RPMI8226 (cell line): ENCODE data around the gene MYL1.

Experiments used
- DNase-seq: peaks from one replicate; pipeline ENCODE4 v3.0.0-alpha.2; 2015

MYL1 gene

DNA sequence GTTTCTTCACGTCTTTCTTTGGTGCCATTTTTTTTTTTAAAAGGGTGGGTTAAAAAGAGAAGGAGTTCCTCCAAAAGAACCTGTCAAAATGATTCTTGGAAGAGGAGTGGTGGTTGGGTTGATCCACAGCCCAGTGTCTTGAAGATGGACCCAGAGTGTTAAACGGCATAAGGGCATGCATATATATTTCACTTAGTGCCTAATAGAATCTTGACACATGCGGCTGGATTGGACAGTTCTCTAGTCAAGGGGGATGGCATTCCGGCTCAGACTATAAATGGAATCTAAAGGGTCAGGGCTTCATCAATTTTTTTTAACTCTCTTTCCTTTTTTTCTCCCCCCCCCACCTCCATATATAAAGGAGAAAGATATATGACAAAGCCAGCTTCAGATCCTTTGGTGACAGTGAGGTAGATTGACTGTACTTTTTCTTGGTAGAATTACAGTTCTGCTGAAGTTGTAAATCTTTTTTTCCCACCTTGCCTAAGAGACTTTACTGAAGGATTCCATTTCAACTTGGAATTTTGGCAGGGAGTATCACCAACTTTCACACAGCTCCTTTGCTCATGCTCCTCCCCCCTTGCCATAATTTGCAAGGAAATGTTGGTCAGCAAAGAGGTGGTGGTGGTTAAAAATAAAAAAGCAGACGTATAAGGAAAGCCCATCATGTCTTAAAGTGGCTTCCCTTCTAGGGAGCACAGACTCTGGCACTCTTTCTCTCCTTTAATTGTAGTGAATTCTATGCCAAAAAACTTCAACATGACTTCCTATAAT, at the start of gene MYL1:
Gene MYL1 (minus strand): TSS at position 160 of the 774 bp plus-strand sequence. CDS start 132 bp downstream, at position 28.
- peak; percentile 15 for DNase-seq

DNA sequence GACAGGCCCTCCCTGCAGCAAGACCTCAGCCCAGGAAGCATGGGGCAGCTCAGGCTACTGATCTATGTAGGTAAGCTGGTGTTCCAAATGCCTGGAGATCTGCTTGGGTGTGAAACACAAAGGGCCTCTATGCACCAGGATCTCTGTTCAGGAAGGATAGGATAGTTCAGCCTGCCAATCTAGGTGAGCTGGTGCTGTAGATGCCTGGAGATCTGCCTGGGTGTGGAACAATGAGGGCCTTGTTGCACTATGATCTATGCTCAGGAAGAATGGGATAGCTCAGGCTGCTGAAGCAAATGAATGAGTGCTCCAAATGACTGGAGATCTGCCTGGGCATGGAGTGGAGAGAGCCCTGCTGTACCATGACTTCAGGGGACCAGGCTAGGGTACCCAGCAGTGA, 48.9 kb upstream of the MYL1 start:
- DNase-seq: no peak

DNA sequence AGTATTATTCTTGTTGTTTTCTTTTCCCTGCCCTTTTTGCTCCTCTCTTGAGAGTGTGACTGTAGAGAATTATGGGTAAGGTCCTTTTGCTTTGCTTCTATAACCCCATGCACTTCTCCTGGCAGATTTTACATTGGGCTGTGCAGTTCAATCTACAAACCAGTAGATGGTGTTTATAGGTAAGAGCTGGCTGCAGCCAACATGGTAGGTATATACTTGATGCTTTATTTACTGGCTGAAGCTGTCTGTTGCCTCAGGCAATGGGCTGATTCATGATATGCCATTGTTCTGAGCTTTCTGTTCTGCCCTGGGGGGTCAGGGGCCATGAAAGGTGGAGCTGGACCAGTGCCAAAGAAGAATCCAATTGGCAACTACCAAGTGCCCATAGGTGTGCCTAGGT, 48.3 kb upstream of the MYL1 start:
- DNase-seq: peak; percentile 17

DNA sequence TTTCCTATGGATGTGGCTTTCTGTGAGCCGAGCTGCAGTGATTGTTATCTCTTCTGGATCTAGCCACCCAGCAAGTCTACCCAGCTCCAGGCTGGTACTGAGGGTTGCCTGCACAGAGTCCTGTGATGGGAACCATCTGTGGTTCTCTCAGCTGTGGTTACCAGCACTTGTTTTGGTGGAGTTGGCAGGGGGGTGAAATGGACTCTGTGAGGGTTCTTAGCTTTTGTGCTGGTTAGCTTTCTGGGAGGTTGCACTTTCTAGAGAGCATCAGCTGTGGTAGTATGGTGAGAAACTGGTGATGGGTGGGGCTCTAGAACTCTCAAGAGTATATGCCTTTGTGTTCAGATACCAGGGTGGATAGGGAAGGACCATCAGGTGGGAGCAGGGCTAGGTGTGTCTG, 45.4 kb upstream of the MYL1 start:
- peak; percentile 10 for DNase-seq

DNA sequence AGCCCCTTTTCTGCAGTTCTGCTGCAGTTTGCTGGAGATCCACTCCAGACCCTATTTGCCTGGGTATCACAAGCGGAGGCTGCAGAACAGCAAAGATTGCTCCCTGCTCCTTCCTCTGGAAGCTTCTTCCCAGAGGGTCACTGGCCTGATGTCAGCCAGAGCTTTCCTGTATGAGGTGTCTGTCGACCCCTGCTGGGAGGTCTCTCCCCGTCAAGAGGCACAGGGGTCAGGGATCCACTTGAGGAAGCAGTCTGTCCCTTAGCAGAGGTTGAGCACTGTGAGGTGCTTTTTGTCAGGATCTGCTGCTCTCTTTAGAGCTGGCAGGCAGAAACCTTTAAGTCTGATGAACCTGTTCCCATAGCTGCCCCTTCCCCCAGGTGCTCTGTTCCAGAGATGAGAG, 42.0 kb upstream of the MYL1 start:
- no peak for DNase-seq

DNA sequence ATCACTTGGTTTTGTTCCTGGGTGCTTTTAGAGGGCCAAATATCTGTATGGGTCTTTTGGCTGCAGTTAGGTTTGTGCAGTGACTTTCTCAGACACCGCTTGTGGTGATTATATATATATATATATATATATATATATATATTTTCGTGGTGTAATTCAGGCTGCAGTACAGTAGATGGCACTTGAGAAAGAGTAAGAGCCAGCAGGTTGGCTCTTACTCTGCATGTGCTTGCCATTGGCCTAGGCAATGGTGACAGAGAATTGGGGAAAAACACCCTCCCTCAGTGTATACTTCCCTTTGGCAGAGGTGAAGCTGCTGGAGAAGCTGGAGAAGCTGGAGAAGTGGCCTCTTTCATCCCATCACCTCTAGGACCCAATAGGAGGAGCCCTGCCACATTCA, 22.2 kb upstream of the MYL1 start:
- no peak for DNase-seq

DNA sequence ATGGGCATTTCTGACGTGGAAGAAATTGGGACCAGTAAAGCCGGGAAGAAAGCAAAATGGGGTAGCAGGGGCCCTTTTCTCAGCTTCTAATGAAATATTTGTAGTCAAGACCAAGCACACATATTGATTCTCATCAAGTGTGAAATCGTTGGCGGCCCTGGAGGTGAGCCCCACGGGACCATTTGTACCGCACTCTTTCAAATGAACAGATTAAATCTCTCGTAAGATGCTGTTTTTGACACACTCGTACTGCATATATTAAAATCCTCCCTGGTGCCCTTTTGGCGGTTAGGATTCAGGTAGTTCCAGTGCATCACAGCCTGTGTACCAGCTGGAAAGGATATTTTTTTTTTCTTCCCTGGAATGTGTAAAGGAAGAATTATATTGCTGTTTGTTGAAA, 9.9 kb upstream of the MYL1 start:
- no peak for DNase-seq

DNA sequence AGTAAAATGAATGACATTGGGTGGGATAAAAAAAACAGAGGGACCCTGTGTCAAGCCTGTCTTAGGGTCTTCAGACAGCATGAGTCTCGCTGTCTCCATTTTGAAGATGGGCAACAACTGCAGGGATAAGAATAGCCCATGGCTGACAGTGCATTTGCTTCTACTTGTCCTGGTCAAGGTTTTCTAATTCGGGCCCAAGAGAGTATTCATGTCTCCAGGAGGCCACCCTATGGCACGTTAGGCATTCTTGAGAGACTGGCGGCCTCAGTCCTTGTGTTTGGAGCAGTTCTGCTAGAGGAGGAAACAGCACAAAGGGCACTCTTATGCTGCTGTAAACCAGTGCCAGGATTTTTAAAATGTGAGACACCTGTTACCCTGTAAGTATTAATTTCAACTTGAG, 9.5 kb upstream of the MYL1 start:
- DNase-seq: peak; percentile 14

DNA sequence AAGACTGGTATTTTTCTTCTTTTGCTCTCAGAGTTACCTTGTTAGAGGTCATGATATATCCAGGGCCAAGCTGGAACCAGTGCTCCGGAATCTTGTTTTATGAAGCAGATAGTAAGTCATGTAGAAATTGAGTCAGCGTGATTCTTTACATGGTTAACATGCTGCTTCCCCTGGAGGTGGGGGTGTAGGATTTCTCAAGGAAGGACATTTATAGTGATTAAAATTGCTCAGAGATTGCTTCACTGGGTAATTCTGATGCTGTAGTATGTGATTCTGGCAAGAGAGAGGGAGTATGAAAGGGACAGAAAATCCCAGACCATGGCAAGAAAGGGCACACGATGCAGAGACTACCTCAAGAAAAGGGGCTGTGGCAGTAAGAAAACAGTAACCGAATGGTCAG, 8.0 kb upstream of the MYL1 start:
- DNase-seq: no peak

DNA sequence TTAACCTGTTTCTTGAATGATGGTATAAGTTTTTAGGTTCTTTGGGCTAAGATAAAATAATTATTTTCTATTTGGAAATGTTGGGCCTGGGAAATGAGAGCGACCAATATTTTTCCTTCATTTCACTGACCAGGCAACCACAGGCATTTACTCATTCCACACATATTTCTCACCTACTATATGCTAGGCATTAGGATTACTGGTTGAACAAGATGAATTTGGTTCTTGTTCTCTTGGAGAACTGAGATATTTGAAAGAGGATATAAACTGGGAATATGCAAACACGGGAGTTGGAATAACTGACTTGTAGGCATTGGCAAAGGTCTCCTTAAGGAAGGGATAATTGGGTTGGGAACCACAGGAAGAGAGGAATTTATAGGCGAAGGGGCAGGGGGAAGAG, 3.9 kb upstream of the MYL1 start:
- DNase-seq: no peak

DNA sequence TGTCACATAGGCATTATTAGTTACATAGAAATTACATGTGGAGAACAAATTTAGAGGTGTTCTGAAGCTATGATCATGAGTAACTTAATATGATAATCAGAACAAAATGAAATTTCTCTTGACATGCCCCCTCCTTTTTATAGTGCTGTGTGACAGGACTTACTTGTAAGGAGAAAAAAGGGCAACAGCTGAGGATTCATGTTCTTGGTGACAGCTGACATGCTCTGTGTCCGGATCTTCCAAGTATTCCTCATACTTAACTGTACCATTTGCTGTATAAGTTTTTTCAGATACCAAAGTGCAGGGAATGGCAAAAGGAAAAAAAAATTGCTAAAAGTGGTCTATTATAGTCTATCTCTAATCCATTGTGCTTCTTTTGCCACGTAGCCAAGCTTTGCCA, 3.5 kb upstream of the MYL1 start:
- DNase-seq: no peak

DNA sequence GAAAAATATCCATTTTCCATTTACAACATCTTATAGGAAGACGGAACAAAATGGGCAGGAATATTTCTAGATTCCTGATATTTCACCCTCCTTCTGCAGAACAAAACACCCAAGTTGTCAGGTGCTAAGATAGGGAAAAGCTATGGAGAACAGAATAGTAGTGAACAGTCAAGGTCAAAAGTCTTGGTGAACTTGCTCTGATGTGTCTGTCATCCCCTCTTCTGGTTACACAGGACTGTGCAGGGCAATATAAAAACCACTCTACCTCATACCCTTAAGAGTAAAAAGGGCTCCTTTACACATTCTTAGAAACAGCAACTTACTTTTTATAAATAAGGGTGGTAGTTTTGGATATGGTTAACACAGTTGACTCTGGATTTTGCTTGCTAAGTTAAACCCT, 4.4 kb downstream of the MYL1 start:
- no peak for DNase-seq

DNA sequence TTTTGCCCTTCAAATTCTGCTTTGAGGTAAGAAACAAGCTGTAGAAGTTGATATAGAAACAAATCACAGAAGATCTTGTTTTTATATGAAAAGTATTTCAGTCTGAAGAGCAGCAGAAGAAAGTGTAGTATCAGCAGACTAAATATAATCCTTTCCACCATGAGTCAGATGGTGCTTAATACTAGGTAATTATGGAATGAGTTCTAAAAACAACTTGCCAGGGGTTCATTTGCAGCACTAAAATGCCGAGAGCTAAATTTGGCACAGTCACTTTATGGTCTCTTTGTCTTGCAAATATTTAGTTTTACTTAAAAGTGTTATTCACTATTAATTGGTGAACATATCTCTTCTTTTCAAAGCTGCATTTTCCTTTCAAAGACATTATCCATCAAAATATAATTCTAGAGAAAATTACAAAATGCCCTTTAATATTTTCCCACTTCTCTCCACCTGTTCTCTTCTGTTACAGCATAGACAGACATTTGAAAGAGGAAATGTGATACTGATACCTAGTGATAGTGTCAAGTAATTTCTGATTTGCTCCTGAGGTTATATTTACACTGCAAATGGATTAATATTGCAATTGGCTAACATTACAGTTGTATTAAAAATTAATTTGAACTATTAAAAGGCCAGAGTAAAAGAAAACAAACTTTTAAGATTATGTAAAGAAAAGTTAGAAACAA, 5.3 kb downstream of the MYL1 start:
- no peak for DNase-seq

DNA sequence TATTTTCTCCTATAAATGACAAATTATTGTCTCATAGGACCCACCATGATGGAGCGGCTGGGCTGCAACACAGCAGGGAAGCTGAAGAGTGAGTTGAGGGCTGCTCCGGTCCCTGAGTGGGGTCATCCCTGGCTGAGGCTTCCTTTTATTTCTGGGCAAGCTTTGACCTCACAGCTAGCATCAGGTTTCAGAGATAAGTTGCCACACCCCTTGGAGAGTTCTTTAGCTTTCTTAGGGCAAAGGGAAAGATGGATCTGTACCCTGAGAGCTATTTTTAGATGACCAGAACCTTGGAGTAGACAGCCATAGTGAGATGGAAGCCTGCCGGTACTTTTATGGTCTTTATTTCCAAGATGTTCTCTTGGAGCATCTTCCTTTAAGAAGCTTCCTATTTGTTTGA, 11.5 kb downstream of the MYL1 start:
- no peak for DNase-seq

DNA sequence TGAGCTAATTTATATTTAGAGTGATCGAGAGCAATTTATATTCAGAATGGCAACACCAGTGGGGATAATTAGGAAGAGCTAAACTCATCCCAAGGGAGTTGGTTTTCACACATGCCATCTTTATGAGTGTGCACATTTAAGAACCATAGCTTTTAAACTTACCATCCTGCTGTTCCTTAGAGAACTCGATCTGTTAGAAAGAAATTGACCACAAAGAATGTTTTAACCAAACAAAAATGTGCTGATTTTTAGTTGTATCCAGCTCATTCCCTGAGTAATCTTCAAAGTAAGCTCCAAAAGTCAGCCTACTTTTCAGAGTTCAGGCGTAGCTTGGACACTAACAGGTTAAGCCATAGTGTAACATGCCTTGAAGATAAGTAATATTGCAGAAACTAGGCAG, 12.6 kb downstream of the MYL1 start:
- no peak for DNase-seq

DNA sequence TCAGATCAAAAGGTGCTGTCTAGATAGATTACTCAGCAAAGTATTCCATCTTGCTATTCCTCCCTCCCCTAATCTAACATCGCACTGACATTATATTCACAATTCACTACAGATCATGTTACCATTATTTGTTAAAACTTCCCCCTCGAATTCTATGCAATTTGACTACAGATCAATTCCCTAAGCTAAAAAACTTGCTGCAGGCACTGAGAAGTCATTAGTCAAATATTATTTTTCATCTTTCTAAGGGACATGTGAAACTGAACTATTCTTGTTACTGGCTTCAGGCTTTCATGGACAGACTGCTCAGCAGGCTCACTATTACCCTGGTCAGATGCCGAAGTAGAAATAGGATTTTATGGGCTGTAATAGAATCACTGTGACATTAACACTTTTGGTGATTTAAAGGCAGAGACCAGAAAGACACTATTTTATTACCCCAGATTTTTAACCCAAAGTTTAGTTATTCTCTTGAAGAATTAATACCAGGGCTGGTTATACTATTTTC, 15.1 kb downstream of the MYL1 start:
- DNase-seq: no peak

DNA sequence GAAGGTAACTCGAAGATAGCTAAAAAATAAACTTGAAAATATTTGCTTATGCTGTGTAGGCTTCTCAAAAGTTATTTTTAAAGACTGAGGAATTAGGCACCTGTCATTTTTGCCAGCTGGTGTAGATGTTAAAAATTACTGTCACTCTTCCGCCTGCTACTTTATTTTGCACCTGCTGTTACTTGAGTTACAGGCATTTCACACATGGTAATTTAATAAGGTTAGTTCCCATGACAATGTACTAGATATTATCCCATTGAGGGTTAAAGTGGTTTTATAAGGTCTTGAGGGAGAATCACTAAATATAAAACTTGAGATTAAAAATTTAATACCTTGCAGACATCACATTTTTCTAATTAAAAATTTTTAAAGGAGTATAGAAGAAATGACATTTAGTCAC, 26.6 kb downstream of the MYL1 start:
- DNase-seq: no peak

DNA sequence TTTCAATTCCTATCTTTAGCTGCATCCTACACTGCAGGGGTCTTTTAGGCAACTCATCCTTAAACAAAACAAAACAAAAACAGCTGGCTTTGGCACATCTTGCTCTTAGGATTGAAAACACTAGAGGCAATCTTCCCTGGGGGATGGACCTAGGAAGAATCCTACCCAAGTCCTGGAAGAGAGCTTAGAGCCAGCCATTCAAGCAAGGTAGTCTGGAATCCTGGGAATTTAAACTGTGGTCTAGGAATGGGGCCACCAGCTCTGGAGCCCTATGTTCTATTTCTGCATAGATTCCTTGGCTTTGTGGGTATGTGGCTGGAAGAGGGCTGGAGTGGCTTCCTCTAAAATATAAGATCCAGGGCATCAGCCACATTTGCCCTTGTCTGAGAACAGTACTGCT, 27.7 kb downstream of the MYL1 start:
- no peak for DNase-seq

DNA sequence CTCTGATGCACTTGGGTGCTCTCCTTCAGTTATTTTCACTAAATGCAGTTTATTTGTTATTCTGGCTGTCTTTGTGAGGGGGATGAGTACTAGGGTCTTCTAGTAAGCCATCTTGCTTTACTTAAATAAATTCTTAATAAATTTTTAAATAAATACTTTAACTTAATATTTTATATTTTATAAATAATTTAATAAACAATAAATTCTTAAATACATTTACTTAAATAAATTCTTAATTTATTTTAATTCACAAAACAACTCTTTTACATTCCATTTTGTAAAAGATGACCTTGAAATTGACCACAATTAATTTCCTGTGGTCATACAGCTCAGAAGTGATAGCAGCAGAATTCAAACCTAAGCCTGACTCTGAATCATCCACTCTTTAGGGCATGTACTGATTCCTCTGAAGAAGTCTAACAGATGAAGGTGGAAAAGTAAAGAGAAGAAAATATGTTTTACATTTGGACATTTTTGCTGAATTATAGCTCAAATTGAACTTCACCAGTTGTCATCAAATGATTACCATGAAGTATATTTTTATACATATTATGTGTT, 28.8 kb downstream of the MYL1 start:
- no peak for DNase-seq

DNA sequence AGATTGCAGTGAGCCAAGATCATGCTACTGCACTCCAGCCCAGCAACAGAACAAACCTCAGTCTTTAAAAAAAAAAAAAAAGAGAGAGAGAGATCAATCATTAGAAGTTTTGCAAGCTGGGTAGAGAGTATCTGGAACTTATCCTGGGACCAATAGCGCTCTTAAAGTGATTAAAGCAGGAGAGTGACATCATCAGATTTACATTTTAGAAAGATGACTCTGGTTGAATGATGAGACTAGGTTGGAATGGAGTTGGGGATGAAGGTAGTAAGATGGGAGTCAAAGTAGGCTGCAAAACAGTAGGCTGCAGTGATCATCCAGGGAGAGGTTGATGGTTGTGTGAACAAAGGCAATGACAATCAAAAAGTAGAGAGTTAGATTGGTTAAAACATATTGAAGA, 37.8 kb downstream of the MYL1 start:
- no peak for DNase-seq

DNA sequence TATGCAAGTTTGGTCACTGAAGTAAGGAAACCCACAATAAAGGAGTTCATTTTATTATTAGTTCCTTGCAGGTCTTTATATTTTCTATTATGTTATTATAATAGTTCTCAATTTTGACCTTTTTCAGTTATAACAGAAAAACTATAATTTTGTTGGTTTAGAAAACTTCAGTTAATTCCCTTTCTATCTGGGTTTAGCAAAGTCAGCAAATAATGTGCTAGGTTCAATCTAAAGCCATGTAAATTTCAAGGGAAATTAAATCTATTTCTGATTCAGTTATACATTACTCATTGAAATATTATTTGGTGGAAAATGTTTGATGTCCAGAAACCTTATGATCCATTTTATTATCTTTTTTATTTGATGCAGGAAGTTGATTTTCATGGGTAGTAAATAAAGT, 43.7 kb downstream of the MYL1 start:
- DNase-seq: no peak

DNA sequence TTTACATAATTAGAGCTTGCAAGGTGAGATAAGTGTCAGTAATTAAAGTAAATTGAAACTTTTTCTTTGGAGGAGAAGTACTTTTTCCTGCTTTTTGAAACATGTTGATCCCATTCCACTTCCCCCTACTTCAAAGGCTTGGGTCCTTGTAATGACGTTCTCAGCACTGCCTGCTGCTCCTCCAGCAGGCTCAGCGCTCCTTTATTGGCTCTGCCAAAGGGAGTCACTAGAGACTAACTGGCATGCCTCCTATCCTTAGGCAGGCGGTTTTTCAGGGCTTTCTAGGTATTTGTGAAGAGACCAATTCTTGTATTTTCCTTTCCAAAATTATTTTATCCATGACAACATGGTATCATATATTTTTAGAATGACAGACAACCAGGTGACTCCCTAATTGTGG, 45.8 kb downstream of the MYL1 start:
- no peak for DNase-seq

DNA sequence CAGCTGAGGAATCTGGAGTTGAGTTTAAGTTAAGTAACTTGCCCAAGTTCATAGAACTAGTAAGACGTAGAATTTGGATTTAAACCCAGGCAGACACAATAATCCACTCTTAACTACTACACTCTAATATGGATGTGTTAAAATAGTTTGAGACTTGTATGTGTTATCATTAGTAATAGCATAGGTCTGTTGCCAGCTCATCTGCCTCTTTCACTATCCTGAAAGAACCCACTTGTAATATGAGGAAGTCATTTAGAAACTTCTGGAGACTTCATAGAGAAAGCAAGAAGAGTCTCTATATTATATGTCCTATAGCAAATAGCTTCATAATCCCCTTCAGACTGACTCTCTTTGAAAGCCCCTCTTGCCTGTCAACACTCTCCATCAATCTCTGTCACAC, 46.7 kb downstream of the MYL1 start:
- no peak for DNase-seq

DNA sequence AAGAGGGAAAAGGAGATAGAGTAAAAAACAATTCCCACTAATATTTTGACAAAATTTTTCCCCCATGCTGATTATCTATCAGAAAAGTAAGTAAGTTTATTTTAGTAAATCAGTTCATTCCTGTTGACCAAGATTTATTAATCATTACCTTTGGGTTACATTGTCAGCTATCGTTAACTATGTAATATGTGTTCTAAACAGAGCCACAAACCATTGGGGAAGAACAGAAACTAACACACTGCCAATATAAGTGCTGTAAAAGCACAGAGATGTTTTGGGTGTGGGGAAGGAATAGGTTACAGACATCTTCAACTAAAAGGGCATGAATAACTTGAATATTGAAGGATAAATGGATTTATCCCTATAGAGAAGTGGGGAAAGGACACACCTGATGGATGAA, 47.3 kb downstream of the MYL1 start:
- no peak for DNase-seq
